KBM-7 (cell line): ENCODE measurements around the gene CMPK1.
"Not testable (repeated sequence)": the region's sequence is repeated elsewhere in the genome, so short reads cannot be mapped to it uniquely, and the experiment has no call there.

Experiments used
- DNase-seq: peaks from one replicate; pipeline ENCODE4 v3.0.0-alpha.2; 2015
- in situ Hi-C: fragments of 300-500 bp; cut with MboI; formaldehyde crosslinking; loops from 2 replicates; pipeline ENCODE4 v1.14.3; 2020; ENCODE audit warnings: low sequenced_read_pairs, low pct_unique_long_range_greater_than_20kb, mixed read lengths

Gene CMPK1

GRCh38 chr1:47333578-47333921, at the start of gene CMPK1:
CMPK1 (plus strand) TSS chr1:47333790; CDS start chr1:47333946, 156 bp downstream.
- peak; percentile 85 for DNase-seq
- in situ Hi-C loops: no loop called here

- in situ Hi-C loops: not testable (repeated sequence)
- DNase-seq: peak; percentile 28
Measured at GRCh38 chr1:47288116-47288515, 45.5 kb upstream of the CMPK1 start.

GRCh38 chr1:47294863-47295262, 38.7 kb upstream of the CMPK1 start:
- in situ Hi-C loops, DNase-seq: not testable (repeated sequence)

GRCh38 chr1:47295579-47295978, 38.0 kb upstream of the CMPK1 start:
- DNase-seq: no peak
- in situ Hi-C loops: no loop called here

GRCh38 chr1:47298025-47298699, 35.4 kb upstream of the CMPK1 start:
- in situ Hi-C loops: no loop called here
- no peak for DNase-seq

- no peak for DNase-seq
- in situ Hi-C loops: no loop called here
Measured at GRCh38 chr1:47302472-47302871, 31.1 kb upstream of the CMPK1 start.

GRCh38 chr1:47309427-47309826, 24.2 kb upstream of the CMPK1 start:
- DNase-seq: no peak
- in situ Hi-C loops: no loop called here

- in situ Hi-C loops: no loop called here
- DNase-seq: peak; percentile 100
Measured at GRCh38 chr1:47313915-47314664, 19.5 kb upstream of the CMPK1 start, which contains the start of gene STIL. STIL (minus strand) TSS chr1:47314147; CDS start chr1:47310319, 3,828 bp downstream.

GRCh38 chr1:47317841-47318240, 15.7 kb upstream of the CMPK1 start:
- DNase-seq: no peak
- in situ Hi-C loops: no loop called here

GRCh38 chr1:47319968-47320367, 13.6 kb upstream of the CMPK1 start:
- in situ Hi-C loops, DNase-seq: not testable (repeated sequence)

GRCh38 chr1:47323599-47324031, 10.0 kb upstream of the CMPK1 start:
- peak; percentile 43 for DNase-seq
- in situ Hi-C loops: no loop called here

GRCh38 chr1:47324682-47325081, 8.9 kb upstream of the CMPK1 start:
- DNase-seq: no peak
- in situ Hi-C loops: no loop called here

GRCh38 chr1:47325528-47325927, 8.1 kb upstream of the CMPK1 start:
- no peak for DNase-seq
- in situ Hi-C loops: no loop called here

GRCh38 chr1:47326271-47326670, 7.3 kb upstream of the CMPK1 start:
- in situ Hi-C loops: no loop called here
- no peak for DNase-seq

- in situ Hi-C loops: no loop called here
- no peak for DNase-seq
Measured at GRCh38 chr1:47328992-47329391, 4.6 kb upstream of the CMPK1 start.

- DNase-seq: no peak
- in situ Hi-C loops: no loop called here
Measured at GRCh38 chr1:47330212-47330611, 3.4 kb upstream of the CMPK1 start.

GRCh38 chr1:47331875-47332274, 1.7 kb upstream of the CMPK1 start:
- no peak for DNase-seq
- in situ Hi-C loops: no loop called here

- in situ Hi-C loops: no loop called here
- no peak for DNase-seq
Measured at GRCh38 chr1:47332779-47333577, 612 bp upstream of the CMPK1 start.

GRCh38 chr1:47333922-47334764, 553 bp downstream of the CMPK1 start:
- DNase-seq: peak; percentile 83
- in situ Hi-C loops: no loop called here
